ENCODE data around the gene MLF2. TPM values are rescaled to one million over a fixed set of nuclear protein-coding genes. Genes with fewer than 3 reads are reported as not detected.

The MLF2 gene
- polyA plus RNA-seq, 1 experiment = 345 TPM

DNA sequence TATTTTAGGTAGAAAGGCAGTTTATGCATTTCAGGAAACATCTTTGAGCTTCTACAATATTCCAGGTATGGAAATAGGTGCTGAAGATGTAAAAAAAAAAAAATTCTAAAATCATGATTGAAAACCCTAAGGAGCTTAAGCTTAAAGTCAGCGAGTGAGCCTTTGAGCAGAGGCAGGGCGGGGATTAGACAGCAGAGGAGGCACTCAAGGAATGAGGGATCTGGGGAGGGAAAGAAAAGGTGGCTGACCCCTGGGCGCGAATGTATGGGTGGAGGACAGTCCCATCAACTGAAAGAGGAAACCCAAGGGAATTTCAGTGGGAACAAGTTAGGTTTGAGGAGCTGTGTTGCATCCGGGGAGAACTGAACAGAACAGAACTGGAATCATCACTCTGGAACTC, 6.8 kb upstream of the MLF2 start:
- ChIA-PET POLR2A (interaction anchor here (0.5 kb wide), 1 partner anchor 355 kb away, joined by 3 read pairs; no protein-coding TSS in a partner anchor), CTCF (interaction anchor here (0.6 to 13.4 kb wide), 4 partner anchors 19 to 69 kb away, joined by 3 to 222 read pairs (median 6); partner anchors contain the start of genes LAG3 and P3H3)
- Histone ChIP-seq H3K36me3 (ENCODE audit: control insufficient read depth, insufficient read depth, low read length) (no peaks in the 10 kb centered on the region), H3K4me3 (ENCODE audit: low read depth, low read length) (no peak overlapping the region), H3K27me3 (ENCODE audit: control insufficient read depth, insufficient read depth, low read length) (no peaks in the 10 kb centered on the region)
- TF ChIP-seq, protein P1, sequence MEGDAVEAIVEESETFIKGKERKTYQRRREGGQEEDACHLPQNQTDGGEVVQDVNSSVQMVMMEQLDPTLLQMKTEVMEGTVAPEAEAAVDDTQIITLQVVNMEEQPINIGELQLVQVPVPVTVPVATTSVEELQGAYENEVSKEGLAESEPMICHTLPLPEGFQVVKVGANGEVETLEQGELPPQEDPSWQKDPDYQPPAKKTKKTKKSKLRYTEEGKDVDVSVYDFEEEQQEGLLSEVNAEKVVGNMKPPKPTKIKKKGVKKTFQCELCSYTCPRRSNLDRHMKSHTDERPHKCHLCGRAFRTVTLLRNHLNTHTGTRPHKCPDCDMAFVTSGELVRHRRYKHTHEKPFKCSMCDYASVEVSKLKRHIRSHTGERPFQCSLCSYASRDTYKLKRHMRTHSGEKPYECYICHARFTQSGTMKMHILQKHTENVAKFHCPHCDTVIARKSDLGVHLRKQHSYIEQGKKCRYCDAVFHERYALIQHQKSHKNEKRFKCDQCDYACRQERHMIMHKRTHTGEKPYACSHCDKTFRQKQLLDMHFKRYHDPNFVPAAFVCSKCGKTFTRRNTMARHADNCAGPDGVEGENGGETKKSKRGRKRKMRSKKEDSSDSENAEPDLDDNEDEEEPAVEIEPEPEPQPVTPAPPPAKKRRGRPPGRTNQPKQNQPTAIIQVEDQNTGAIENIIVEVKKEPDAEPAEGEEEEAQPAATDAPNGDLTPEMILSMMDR (IDR thresholded peaks at IDR 0.05; ENCODE audit: insufficient read depth, low read depth, low read length) = no peak
- DNase-seq (ENCODE audit: low read depth) = no peak

DNA sequence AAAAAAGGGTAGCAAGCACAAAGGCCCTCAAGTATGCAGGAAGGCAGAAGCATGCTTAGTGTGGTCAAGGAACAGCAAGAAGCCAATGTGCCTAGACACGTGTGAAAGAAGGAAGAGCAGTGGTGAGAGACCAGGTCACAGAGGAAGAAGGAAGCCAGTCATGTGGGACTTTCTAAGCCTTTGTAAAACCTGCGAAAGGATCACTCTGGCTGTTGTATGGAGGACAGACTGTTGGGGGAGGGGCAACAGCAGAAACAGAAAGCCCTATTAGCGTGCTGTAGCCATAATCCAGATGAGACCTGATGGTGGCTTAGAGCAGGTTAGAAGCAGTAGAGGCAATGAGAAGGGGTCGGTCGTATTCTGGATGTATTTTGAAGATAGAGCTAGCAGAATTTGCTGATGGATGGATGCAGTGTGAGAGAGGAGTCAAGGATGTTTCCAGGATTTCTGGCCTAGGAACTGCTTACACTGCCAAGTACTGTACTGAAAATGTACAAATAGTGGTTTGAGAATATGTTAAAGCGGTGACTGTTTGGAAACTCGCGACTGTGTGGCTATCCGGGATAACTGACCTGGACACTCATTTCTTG, 5.7 kb upstream of the MLF2 start:
- Histone ChIP-seq H3K27me3 (ENCODE audit: control insufficient read depth, insufficient read depth, low read length) (no peaks in the 10 kb centered on the region), H3K4me3 (ENCODE audit: low read depth, low read length) (no peak overlapping the region), H3K36me3 (ENCODE audit: control insufficient read depth, insufficient read depth, low read length) (no peaks in the 10 kb centered on the region)
- DNase-seq (ENCODE audit: low read depth) = no peak
- ChIA-PET CTCF (interaction anchor here (2.0 to 13.4 kb wide), 2 partner anchors 8 to 20 kb away, joined by 5 to 222 read pairs; partner anchors contain the start of genes LAG3 and PTMS), POLR2A (no interaction called here)
- TF ChIP-seq, protein P1 (IDR thresholded peaks at IDR 0.05; ENCODE audit: insufficient read depth, low read depth, low read length) = no peak

DNA sequence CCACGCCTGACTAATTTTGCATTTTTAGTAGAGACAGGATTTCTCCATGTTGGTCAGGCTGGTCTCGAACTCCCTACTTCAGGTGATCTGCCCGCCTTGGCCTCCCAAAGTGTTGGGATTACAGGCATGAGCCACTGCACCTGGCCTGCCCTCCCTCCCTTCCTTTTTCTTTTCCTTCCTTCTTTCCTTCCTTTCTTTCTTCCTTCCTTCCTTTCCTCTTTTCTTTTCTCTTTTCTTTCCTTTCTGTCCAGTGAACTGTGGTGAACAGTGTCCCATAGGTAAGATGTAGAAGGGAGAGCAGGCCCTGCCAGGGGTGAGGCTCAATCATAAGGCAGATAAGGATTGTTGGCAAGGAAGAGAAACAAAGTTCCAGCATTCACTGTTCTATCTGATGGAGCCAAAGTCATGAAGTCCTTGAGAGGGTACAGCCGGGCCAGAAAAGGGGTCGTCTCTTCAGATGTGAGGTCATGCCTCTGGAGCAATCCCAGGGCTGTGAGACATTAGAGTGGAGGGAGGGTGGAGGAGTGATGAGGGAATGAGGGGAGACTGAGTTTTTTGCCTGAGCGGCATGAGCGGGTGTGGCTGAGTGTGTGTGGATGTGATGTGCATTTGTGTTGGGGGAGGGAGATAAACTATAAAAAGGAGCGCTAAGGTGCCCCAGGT, 4.2 kb upstream of the MLF2 start:
- TF ChIP-seq, protein P1 (IDR thresholded peaks at IDR 0.05; ENCODE audit: insufficient read depth, low read depth, low read length) = no peak
- Histone ChIP-seq H3K27me3 (ENCODE audit: control insufficient read depth, insufficient read depth, low read length) (no peaks in the 10 kb centered on the region), H3K36me3 (ENCODE audit: control insufficient read depth, insufficient read depth, low read length) (no peaks in the 10 kb centered on the region), H3K4me3 (ENCODE audit: low read depth, low read length) (no peak overlapping the region)
- ChIA-PET CTCF (interaction anchor here (2.0 to 13.4 kb wide), 2 partner anchors 9 to 22 kb away, joined by 5 to 222 read pairs; partner anchors contain the start of genes LAG3 and PTMS), POLR2A (no interaction called here)
- no peak for DNase-seq (ENCODE audit: low read depth)

DNA sequence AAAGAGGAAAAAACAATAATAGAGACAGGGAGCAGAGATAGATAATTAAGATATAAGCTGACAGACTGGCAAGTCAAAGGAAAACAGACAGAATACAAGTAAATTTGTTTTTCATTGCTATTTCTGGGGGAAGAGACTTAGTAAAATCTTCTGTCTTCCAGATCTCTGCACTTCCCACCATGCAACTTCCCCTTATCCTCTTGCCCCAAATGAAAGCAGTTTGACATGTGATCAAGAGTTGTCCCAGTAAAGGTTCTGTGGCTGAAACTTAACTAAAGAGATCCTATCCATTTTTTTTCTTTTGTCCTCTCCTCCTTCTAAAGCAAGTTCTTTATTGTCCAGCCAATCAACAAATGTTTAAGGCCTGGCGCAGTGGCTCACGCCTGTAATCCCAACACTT, 1.5 kb upstream of the MLF2 start:
- POLR2A ChIA-PET = interaction anchor here (1.9 kb wide), 1 partner anchor 12 kb away, joined by 14 read pairs; the partner anchor contains the start of gene PTMS
- DNase-seq (ENCODE audit: low read depth) = no peak
- Histone ChIP-seq H3K27me3 (ENCODE audit: control insufficient read depth, insufficient read depth, low read length) (no peaks in the 10 kb centered on the region), H3K4me3 (ENCODE audit: low read depth, low read length) (no peak overlapping the region), H3K36me3 (ENCODE audit: control insufficient read depth, insufficient read depth, low read length) (peaks cover 19% of the 10 kb centered on the region)
- TF ChIP-seq, protein P1 (IDR thresholded peaks at IDR 0.05; ENCODE audit: insufficient read depth, low read depth, low read length) = no peak
- CTCF ChIA-PET = interaction anchor here (0.6 to 13.4 kb wide), 14 partner anchors 8 to 600 kb away, joined by 3 to 222 read pairs (median 20); partner anchors contain the start of genes COPS7A, GPR162, LAG3 and P3H3

GRCh38 chr12:6753772-6754356, 923 bp upstream of the MLF2 start:
- ChIA-PET POLR2A (interaction anchor here (1.0 to 1.9 kb wide), 2 partner anchors 13 to 30 kb away, joined by 3 to 14 read pairs; partner anchors contain the start of genes COPS7A and PTMS), CTCF (interaction anchor here (0.6 to 13.4 kb wide), 19 partner anchors 9 to 599 kb away, joined by 3 to 222 read pairs (median 12); partner anchors contain the start of genes CDCA3, COPS7A, GPR162 and LAG3)
- H3K36me3 ChIP-seq (ENCODE audit: control insufficient read depth, insufficient read depth, low read length) = peaks cover 24% of the 10 kb centered on the region
- no peak for DNase-seq (ENCODE audit: low read depth)
- H3K27me3 ChIP-seq (ENCODE audit: control insufficient read depth, insufficient read depth, low read length) = no peaks in the 10 kb centered on the region
- TF ChIP-seq, protein P1 (IDR thresholded peaks at IDR 0.05; ENCODE audit: insufficient read depth, low read depth, low read length) = peak; percentile 95
- H3K4me3 ChIP-seq (ENCODE audit: low read depth, low read length) = no peak overlapping the region

Measured in BJ (cell line).